DND-41 (cell line): Measurements from ENCODE around the gene AFF1.

Experiments used
- EZH2 ChIP-seq: IDR thresholded peaks from 3 replicates; pipeline ENCODE4 v1.6.1; 2012; ENCODE audit warnings: borderline replicate concordance, low read depth, mild to moderate bottlenecking, moderate library complexity, low read length, inconsistent platforms; ENCODE audit not compliant: severe bottlenecking
- TF ChIP-seq, protein P1 (sequence below): IDR thresholded peaks from 2 replicates; pipeline ENCODE4 v1.5.1; 2012; ENCODE audit warnings: borderline replicate concordance, low read length, moderate library complexity, mild to moderate bottlenecking; ENCODE audit not compliant: poor library complexity, severe bottlenecking; ENCODE audit errors: extremely low read depth

- TF ChIP-seq EZH2, result no peak
- TF ChIP-seq, protein P1, sequence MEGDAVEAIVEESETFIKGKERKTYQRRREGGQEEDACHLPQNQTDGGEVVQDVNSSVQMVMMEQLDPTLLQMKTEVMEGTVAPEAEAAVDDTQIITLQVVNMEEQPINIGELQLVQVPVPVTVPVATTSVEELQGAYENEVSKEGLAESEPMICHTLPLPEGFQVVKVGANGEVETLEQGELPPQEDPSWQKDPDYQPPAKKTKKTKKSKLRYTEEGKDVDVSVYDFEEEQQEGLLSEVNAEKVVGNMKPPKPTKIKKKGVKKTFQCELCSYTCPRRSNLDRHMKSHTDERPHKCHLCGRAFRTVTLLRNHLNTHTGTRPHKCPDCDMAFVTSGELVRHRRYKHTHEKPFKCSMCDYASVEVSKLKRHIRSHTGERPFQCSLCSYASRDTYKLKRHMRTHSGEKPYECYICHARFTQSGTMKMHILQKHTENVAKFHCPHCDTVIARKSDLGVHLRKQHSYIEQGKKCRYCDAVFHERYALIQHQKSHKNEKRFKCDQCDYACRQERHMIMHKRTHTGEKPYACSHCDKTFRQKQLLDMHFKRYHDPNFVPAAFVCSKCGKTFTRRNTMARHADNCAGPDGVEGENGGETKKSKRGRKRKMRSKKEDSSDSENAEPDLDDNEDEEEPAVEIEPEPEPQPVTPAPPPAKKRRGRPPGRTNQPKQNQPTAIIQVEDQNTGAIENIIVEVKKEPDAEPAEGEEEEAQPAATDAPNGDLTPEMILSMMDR, result peak; percentile 89
Measured at GRCh38 chr4:86895692-86896488, 38.9 kb upstream of the AFF1 start.
